CD4-positive, alpha-beta T cell treated with Interleukin-6 at 100 ng/mL for 8 hours (primary cell): ENCODE results near the gene CDH4.

Experiments used
- DNase-seq: peaks from one replicate; pipeline ENCODE4 v3.0.0-alpha.2; 2020; ENCODE audit warnings: mixed read lengths, low spot score

Gene CDH4

DNA sequence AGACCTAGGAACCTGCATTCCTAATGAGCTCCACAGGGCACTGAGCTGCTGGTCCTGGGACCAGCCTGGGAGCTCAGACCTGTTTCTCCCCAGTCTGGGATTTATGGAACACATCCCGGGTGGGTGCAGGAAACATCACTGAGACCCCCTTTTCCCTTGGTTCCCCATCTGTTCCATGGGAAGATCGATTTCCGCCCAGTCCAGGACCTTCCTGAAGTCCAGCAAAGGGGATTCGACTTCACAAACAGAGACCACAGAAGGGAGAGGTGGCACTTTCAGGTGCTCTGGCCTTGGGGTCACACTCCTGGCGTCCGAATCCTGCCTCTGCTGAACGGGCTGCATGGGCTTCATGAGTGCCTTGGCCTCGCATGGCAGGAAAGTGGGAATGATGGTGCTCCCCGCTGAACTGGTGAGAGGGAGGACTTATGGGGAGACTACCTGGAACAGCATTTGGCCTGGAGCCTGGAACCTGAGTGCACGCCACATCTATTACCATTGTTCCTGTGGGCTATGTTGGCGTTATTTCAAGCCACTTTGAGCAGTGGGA, 517.3 kb downstream of the CDH4 start:
- no peak for DNase-seq

DNA sequence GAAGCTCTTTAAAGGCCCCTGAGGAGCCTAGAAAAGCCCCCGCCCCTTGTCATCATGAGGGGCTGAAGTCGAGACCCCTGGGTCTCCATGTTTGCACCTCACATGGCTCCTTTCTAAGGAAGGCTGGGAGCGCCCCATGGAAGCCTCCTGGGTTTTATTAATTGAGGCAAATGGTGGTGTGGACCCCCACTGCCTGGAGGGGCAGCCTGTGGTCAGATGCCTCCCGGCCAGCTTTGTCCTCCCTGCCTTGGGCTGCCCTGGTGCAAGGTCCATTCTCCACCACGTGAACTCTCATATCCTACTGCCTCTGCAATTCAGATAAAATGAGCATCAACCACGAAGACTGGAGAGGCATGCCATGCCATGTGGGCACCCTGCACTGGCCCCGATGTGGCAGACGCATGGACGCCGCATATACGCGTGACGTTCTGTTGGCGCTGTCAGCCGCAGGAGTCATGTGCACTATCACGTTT, 518.1 kb downstream of the CDH4 start:
- no peak for DNase-seq

DNA sequence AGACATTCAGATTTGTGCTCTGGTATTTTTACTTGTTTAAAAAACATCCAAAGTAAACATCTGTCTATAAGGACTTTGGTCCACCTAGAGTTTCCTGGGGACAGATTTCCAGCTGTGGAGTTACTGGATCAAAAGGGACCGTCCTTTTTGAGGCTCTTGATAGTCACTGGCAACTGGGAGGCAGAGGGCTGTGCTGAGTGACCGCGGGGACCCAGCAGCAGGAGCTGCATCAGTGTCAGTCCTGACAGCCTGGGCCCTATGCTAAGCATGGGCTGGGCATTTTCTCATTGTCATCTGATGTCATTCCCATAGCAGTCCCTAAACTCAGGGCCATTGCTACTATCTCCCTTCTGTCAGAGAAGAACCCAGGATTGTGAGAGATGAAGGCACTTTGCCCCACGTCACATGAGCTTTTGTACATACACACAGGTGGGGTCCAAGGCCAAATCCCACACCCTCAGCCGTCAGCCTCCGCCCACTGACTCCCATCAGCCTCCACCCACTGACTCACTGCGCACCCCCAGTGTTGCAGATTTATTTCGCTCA, 519.8 kb downstream of the CDH4 start:
- DNase-seq = no peak

GRCh38 chr20:61772828-61773631, 521.0 kb downstream of the CDH4 start:
- no peak for DNase-seq

- DNase-seq = no peak
Observed at GRCh38 chr20:61773926-61774587, 522.0 kb downstream of the CDH4 start.

- DNase-seq = no peak
Observed at GRCh38 chr20:61775423-61775822, 523.4 kb downstream of the CDH4 start.

GRCh38 chr20:61776491-61777075, 524.5 kb downstream of the CDH4 start:
- DNase-seq = no peak

- DNase-seq = no peak
Observed at GRCh38 chr20:61777773-61778494, 525.9 kb downstream of the CDH4 start.

DNA sequence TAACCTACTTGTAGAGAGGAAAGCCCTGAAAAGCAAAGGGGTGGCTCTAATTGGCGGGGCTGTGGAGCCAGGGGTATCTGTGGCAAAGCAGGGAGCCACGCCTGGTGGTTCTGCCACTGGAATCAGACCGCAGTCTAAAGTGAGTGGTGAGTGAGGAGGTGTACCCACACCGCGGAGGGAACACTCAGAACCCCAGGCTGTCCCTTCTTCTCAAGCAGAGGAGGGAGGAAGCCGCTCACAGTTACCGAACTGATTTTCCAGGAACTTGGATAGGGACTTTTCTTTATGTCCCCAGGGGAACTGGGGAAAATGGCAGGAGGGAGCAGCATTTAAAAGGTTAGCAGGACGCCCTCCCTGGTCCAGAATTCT, 526.4 kb downstream of the CDH4 start:
- no peak for DNase-seq

GRCh38 chr20:61779176-61779965, 527.3 kb downstream of the CDH4 start:
- DNase-seq = no peak

DNA sequence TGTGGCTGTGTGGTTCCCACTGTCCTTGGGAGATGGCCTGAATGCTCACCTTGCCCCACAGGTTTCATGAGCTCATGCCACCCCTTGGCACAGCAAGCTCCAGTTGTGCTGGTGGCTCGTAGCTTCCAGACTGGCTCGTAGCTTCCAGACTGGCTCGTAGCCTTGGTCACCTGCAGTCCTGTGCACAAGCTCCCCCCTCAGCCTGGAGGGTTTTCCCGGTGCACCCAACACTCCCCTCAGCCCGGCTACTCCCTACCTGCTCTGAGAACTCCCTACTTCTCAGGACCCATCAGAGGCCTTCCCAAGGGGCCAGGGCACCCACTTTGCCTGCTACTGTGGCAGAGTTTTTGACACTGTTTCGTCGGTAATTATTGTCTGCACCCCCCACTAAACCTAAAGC, 528.0 kb downstream of the CDH4 start:
- DNase-seq = no peak

GRCh38 chr20:61784801-61785566, 532.9 kb downstream of the CDH4 start:
- no peak for DNase-seq

- DNase-seq = no peak
Observed at GRCh38 chr20:61785567-61785816, 533.4 kb downstream of the CDH4 start.

GRCh38 chr20:61786230-61786629, 534.2 kb downstream of the CDH4 start:
- DNase-seq = no peak

DNA sequence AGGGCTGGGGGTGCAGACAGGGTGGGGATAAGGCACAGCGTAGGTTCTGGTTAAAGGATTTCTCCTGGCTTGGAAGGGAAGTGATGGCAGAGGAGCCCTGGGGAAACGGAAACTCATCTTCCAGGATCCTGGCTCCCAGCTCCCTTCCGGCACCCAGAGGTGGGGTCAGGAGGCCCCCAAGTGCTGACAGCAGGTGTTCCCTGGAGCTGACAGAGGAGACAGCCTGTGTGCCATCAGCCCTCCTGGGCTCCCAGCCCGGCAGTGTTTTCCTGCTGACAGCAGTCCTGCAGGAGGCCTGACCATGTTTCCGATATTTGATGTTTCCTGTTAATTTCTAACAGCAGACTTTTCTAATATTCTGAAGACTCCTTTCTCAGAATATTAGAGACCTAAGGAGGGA, 536.3 kb downstream of the CDH4 start:
- DNase-seq = no peak

DNA sequence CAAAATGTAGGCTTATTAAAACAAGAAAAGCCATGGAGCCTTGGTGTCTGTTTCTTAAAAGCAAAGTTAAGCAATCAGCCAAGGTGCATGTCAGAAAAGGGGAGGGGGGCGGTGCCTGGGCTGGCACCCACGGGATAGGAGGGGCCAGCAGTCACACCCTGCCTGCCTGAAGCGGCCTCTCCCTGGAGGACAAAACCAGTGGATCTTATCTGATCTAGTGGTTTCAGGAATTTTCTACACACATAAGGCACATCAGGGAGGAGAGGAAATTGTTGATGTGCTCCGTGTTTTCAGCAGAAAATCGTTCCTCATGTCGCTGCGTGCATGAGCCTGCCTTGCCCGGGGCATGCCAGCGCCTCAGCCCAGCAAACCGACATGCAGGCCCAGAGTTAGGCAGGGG, 537.3 kb downstream of the CDH4 start:
- no peak for DNase-seq

DNA sequence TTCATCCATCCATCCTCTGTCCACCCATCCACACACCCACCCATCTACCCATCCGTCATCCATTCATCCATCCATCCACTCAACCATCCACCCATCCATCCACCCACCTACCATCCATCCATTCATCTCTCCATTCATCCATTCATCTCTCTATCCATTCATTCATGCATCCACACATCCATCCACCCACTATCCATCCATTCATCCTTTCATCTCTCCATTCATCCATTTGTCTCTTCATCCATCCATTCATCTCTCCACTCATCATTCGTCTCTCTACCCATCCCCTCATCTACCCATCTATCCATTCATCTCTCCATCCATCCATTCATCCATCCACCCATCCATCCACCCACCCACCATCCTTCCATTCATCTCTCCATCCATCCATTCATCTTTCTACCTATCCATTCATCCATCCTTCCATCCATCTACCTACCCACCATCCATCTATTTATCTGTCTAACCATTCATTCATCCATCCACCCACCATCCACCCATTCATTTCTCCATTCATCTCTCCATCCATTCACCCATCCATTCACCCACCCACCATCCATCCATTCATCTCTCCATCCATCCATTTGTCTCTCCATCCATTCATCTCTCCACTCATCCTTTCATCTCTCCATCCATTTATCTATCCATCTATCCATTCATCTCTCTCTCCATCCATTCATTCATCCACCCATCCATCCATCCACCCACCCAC, 538.2 kb downstream of the CDH4 start:
- DNase-seq = no peak

DNA sequence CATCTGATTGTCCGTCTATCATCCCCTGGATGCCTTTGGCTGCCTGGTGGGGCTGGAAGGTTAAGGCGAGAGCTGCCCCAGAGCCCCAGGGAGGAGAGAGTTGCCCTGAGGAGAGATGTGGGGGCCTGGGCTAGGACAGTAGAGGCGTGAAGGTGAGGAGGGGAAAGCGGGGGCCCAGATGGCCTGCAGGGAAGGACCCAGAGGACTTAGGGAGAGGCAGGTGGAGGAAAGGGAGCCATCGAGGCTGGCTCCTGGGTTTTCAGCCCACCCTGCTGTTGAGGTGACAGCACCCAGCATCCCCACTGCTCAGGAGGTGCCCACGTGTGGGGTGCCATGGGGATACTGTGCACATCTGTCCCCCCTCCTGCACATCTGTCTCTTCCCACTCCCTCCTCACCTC, 539.9 kb downstream of the CDH4 start:
- no peak for DNase-seq

- no peak for DNase-seq
Observed at GRCh38 chr20:61795669-61796630, 543.9 kb downstream of the CDH4 start.
